Measurements from ENCODE around the gene CELF1. TPM values are rescaled to one million over a fixed set of nuclear protein-coding genes. Genes with fewer than 3 reads are reported as not detected.

CELF1 gene
- total RNA-seq, 1 experiment from 2014 or later = 173 TPM

DNA sequence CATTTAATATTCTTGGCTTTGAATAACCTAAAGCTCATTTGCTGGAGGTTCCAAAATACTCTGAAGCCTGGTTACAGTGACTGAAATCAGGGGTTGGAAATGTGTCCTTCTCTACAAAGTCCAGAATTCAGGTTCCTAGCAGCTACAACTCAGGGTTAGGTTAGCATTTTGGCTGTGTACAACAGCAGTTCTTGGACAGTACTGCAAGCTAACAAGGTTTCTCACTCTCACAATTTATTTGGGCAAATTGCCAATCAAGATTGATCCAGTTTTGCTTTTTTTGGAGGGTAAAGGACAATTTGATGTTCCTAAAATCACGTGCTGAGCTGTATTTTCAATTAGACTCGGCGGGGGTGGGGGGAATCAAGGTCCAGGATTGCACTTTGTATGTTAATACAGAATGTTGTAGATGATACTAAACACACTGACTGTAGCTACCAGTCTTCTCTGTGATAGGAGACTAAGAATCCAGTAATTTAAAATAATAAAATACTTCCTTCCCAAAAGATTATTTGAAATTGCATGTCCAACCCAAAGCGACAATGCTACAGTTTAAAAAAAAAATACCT lies 54.3 kb downstream of the CELF1 start:
- DNase-seq (ENCODE audit: unreplicated experiment) = no peak
- H3K4me3 Mint-ChIP-seq (ENCODE audit: unreplicated experiment) = no peak overlapping the region
- ChIA-PET CTCF (interaction anchor here (0.5 to 1.4 kb wide), 6 partner anchors 8 to 74 kb away, joined by 3 to 4 read pairs (median 4); no protein-coding TSS in a partner anchor), POLR2A (interaction anchor here (3.9 kb wide), 1 partner anchor 12 kb away, joined by 17 read pairs; no protein-coding TSS in a partner anchor)
- no peak overlapping the region for H3K27ac Mint-ChIP-seq (ENCODE audit: low read depth, unreplicated experiment)
- peaks cover 19% of the 10 kb centered on the region for H3K36me3 Mint-ChIP-seq (ENCODE audit: insufficient read depth, unreplicated experiment)
- no peaks in the 10 kb centered on the region for H3K9me3 Mint-ChIP-seq (ENCODE audit: unreplicated experiment)
- no peaks in the 10 kb centered on the region for H3K27me3 Mint-ChIP-seq (ENCODE audit: insufficient read depth, unreplicated experiment)
- TF ChIP-seq, protein P1, sequence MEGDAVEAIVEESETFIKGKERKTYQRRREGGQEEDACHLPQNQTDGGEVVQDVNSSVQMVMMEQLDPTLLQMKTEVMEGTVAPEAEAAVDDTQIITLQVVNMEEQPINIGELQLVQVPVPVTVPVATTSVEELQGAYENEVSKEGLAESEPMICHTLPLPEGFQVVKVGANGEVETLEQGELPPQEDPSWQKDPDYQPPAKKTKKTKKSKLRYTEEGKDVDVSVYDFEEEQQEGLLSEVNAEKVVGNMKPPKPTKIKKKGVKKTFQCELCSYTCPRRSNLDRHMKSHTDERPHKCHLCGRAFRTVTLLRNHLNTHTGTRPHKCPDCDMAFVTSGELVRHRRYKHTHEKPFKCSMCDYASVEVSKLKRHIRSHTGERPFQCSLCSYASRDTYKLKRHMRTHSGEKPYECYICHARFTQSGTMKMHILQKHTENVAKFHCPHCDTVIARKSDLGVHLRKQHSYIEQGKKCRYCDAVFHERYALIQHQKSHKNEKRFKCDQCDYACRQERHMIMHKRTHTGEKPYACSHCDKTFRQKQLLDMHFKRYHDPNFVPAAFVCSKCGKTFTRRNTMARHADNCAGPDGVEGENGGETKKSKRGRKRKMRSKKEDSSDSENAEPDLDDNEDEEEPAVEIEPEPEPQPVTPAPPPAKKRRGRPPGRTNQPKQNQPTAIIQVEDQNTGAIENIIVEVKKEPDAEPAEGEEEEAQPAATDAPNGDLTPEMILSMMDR (IDR thresholded peaks at IDR 0.05; ENCODE audit: unreplicated experiment) = no peak
- no TSS peak for BruUV-seq (replicated peaks)
- intact Hi-C loops (cut with micrococcal nuclease) = loop anchor here (5.0 kb wide), 1 partner anchor 54 kb away; the partner anchor contains the start of gene CELF1
- peaks cover 16% of the 10 kb centered on the region for H3K4me1 Mint-ChIP-seq (ENCODE audit: insufficient read depth, unreplicated experiment)

DNA sequence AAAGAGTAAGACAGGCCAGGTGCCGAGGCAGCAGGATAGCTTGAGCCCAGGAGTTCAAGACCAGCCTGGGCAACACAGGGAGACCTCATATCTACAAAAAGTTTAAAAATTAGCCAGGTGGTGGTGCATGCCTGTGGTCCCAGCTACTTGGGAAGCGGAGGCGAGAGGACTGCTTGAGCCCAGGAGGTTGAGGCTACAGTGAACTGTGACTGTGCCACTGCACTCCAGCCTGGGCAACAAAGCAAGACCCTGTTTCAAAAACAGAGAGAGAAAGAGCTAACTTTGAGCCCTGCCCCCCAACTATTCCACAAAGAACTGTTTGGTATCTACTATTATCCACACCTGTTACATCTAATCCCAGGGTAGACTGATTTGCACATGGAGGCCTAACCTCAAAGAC lies 54.8 kb downstream of the CELF1 start:
- Mint-ChIP-seq H3K36me3 (ENCODE audit: insufficient read depth, unreplicated experiment) (peaks cover 22% of the 10 kb centered on the region), H3K9me3 (ENCODE audit: unreplicated experiment) (no peaks in the 10 kb centered on the region), H3K27ac (ENCODE audit: low read depth, unreplicated experiment) (no peak overlapping the region), H3K4me3 (ENCODE audit: unreplicated experiment) (no peak overlapping the region), H3K27me3 (ENCODE audit: insufficient read depth, unreplicated experiment) (no peaks in the 10 kb centered on the region), H3K4me1 (ENCODE audit: insufficient read depth, unreplicated experiment) (peaks cover 15% of the 10 kb centered on the region)
- intact Hi-C loops (cut with micrococcal nuclease) = loop anchor here (5.0 kb wide), 1 partner anchor 54 kb away; the partner anchor contains the start of gene CELF1
- TF ChIP-seq, protein P1 (IDR thresholded peaks at IDR 0.05; ENCODE audit: unreplicated experiment) = no peak
- CTCF ChIA-PET = interaction anchor here (0.6 to 1.4 kb wide), 4 partner anchors 8 to 74 kb away, joined by 3 to 4 read pairs (median 4); no protein-coding TSS in a partner anchor
- POLR2A ChIA-PET = interaction anchor here (3.9 kb wide), 1 partner anchor 12 kb away, joined by 17 read pairs; no protein-coding TSS in a partner anchor
- BruUV-seq (replicated peaks) = no TSS peak
- DNase-seq (ENCODE audit: unreplicated experiment) = no peak

DNA sequence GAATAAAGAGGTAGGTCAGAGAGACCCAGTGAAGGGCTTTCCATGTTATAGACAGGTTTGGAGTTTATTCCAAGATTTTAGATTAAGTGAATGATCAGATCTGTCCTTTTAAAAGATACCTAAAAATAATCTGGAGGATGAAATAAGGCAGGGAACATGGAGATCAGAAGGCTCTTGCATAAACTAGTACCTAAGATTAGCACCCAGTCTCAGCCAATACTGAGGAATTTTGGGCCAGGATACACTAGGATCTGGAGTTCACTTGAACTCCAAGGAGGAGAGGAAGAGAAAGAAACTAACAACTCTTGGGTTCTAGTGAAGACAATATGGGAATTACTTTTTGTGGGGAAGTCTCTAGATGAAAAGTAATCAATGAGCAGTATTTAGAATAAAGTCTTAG lies 56.1 kb downstream of the CELF1 start:
- H3K9me3 Mint-ChIP-seq (ENCODE audit: unreplicated experiment) = no peaks in the 10 kb centered on the region
- H3K36me3 Mint-ChIP-seq (ENCODE audit: insufficient read depth, unreplicated experiment) = peaks cover 28% of the 10 kb centered on the region
- H3K4me3 Mint-ChIP-seq (ENCODE audit: unreplicated experiment) = no peak overlapping the region
- no peaks in the 10 kb centered on the region for H3K27me3 Mint-ChIP-seq (ENCODE audit: insufficient read depth, unreplicated experiment)
- H3K27ac Mint-ChIP-seq (ENCODE audit: low read depth, unreplicated experiment) = no peak overlapping the region
- intact Hi-C loops (cut with micrococcal nuclease) = loop anchor here (5.0 kb wide), 1 partner anchor 55 kb away; the partner anchor contains the start of gene CELF1
- POLR2A ChIA-PET = interaction anchor here (2.3 kb wide), 1 partner anchor 9 kb away, joined by 7 read pairs; no protein-coding TSS in a partner anchor
- TF ChIP-seq, protein P1 (IDR thresholded peaks at IDR 0.05; ENCODE audit: unreplicated experiment) = no peak
- DNase-seq (ENCODE audit: unreplicated experiment) = no peak
- BruUV-seq (replicated peaks) = no TSS peak
- CTCF ChIA-PET = interaction anchor here (0.8 to 1.8 kb wide), 2 partner anchors 9 to 42 kb away, joined by 4 to 10 read pairs; no protein-coding TSS in a partner anchor
- peaks cover 9% of the 10 kb centered on the region for H3K4me1 Mint-ChIP-seq (ENCODE audit: insufficient read depth, unreplicated experiment)

DNA sequence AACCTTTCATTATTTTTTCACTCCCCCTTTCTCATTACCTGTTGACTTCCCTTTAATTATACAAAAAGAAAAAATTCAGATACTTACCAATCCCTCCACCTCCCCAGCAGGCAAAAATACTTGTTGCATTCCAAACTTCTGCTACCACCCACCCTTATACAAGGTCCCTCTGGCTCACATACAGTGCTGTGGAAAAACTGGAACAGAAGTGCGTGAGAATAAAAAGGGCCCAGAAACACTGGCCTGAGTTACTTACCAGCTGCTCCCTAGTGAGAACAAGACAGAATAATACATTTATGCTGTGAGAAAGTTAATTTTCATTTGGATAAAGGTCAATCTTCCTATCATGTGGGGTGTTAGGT lies 57.1 kb downstream of the CELF1 start:
- H3K9me3 Mint-ChIP-seq (ENCODE audit: unreplicated experiment) = no peaks in the 10 kb centered on the region
- no peak overlapping the region for H3K27ac Mint-ChIP-seq (ENCODE audit: low read depth, unreplicated experiment)
- BruUV-seq (replicated peaks) = TSS peak; percentile 97
- intact Hi-C loops (cut with micrococcal nuclease) = loop anchor here (5.0 kb wide), 1 partner anchor 56 kb away; the partner anchor contains the start of gene CELF1
- POLR2A ChIA-PET = interaction anchor here (0.7 to 2.3 kb wide), 4 partner anchors 10 to 56 kb away, joined by 3 to 7 read pairs (median 4); no protein-coding TSS in a partner anchor
- no peak overlapping the region for H3K4me3 Mint-ChIP-seq (ENCODE audit: unreplicated experiment)
- TF ChIP-seq, protein P1 (IDR thresholded peaks at IDR 0.05; ENCODE audit: unreplicated experiment) = no peak
- DNase-seq (ENCODE audit: unreplicated experiment) = no peak
- H3K36me3 Mint-ChIP-seq (ENCODE audit: insufficient read depth, unreplicated experiment) = peaks cover 35% of the 10 kb centered on the region
- H3K4me1 Mint-ChIP-seq (ENCODE audit: insufficient read depth, unreplicated experiment) = peaks cover 9% of the 10 kb centered on the region
- no peaks in the 10 kb centered on the region for H3K27me3 Mint-ChIP-seq (ENCODE audit: insufficient read depth, unreplicated experiment)
- CTCF ChIA-PET = interaction anchor here (0.6 to 1.8 kb wide), 2 partner anchors 10 to 142 kb away, joined by 3 to 10 read pairs; no protein-coding TSS in a partner anchor

Measured in MCF 10A (cell line).